Measurements from ENCODE around the gene MED31. TPM values are rescaled to one million over a fixed set of nuclear protein-coding genes. Genes with fewer than 3 reads are reported as not detected.
A peak's percentile ranks its signal among the peaks of the same experiment; 100 is the strongest.

The MED31 gene
- total RNA-seq, 1 experiment from 2014 or later: 18.8 TPM

GRCh38 chr17:6599364-6599763, 52.0 kb downstream of the MED31 start:
- intact Hi-C loops (cut with micrococcal nuclease): no loop called here
- DNase-seq: no peak
- H3K27ac ChIP-seq (ENCODE audit: low read length): no peak overlapping the region

GRCh38 chr17:6597727-6598126, 53.7 kb downstream of the MED31 start:
- no peak for DNase-seq

More at GRCh38 chr17:6599364-6599763, 52.0 kb downstream of the MED31 start:
- Histone ChIP-seq H3K36me3 (ENCODE audit: low read depth, low read length) (peaks cover 21% of the 10 kb centered on the region), H3K9me2 (replicated peaks; ENCODE audit: low read length) (no peaks in the 10 kb centered on the region), H3K27me3 (ENCODE audit: low read length) (no peaks in the 10 kb centered on the region), H3K9me3 (ENCODE audit: low read length) (no peaks in the 10 kb centered on the region), H3K4me1 (ENCODE audit: insufficient read depth, low read length) (no peaks in the 10 kb centered on the region), H3K4me3 (ENCODE audit: low read length) (no peak overlapping the region), H4K20me1 (ENCODE audit: low read length) (no peaks in the 10 kb centered on the region), H3K9ac (ENCODE audit: low read length) (no peak overlapping the region), H3K79me2 (ENCODE audit: low read length) (no peaks in the 10 kb centered on the region), H3K4me2 (ENCODE audit: low read length) (no peak overlapping the region), H3F3A (ENCODE audit: low read length, unreplicated experiment) (no peaks in the 10 kb centered on the region), H2AFZ (ENCODE audit: low read length) (no peak overlapping the region)
- CTCF ChIA-PET: no interaction called here
- ATAC-seq: no peak
- POLR2A ChIA-PET (ENCODE audit: unreplicated experiment): no interaction called here
- TF ChIP-seq EZH2 (IDR thresholded peaks at IDR 0.05; ENCODE audit: low read length, unreplicated experiment): no peak
- TF ChIP-seq CTCF (conservative IDR thresholded peaks at IDR 0.05; ENCODE audit: low read depth, low read length): no peak
- TF ChIP-seq EZH2phosphoT487 (IDR thresholded peaks at IDR 0.05; ENCODE audit: borderline replicate concordance, low read length): no peak
- BruUV-seq (replicated peaks): no TSS peak

More at GRCh38 chr17:6597727-6598126, 53.7 kb downstream of the MED31 start:
- Histone ChIP-seq H3K9me3 (ENCODE audit: low read length) (no peaks in the 10 kb centered on the region), H3K4me3 (ENCODE audit: low read length) (no peak overlapping the region), H3K4me1 (ENCODE audit: insufficient read depth, low read length) (peaks cover 1% of the 10 kb centered on the region; the same call in 1 of the 2 replicates), H3K27ac (ENCODE audit: low read length) (no peak overlapping the region), H3K36me3 (ENCODE audit: low read depth, low read length) (peaks cover 23% of the 10 kb centered on the region), H3K9me2 (replicated peaks; ENCODE audit: low read length) (no peaks in the 10 kb centered on the region), H3F3A (ENCODE audit: low read length, unreplicated experiment) (no peaks in the 10 kb centered on the region), H4K20me1 (ENCODE audit: low read length) (no peaks in the 10 kb centered on the region), H3K27me3 (ENCODE audit: low read length) (no peaks in the 10 kb centered on the region), H3K9ac (ENCODE audit: low read length) (no peak overlapping the region), H3K79me2 (ENCODE audit: low read length) (no peaks in the 10 kb centered on the region), H3K4me2 (ENCODE audit: low read length) (no peak overlapping the region), H2AFZ (ENCODE audit: low read length) (no peak overlapping the region)
- POLR2A ChIA-PET (ENCODE audit: unreplicated experiment): no interaction called here
- ATAC-seq: peak; percentile 43; the same call in 1 of the 2 replicates
- TF ChIP-seq EZH2 (IDR thresholded peaks at IDR 0.05; ENCODE audit: low read length, unreplicated experiment) (no peak), EZH2phosphoT487 (IDR thresholded peaks at IDR 0.05; ENCODE audit: borderline replicate concordance, low read length) (no peak), CTCF (conservative IDR thresholded peaks at IDR 0.05; ENCODE audit: low read depth, low read length) (no peak)
- intact Hi-C loops (cut with micrococcal nuclease): no loop called here
- CTCF ChIA-PET: no interaction called here
- no TSS peak for BruUV-seq (replicated peaks)

Measured in PC-3 (cell line).